ENCODE data around the gene MAPK11.

The MAPK11 gene

GRCh38 chr22:50270666-50271394 lies 650 bp upstream of the MAPK11 start:
- peak overlapping the region; percentile 62 for H3K4me3 ChIP-seq (ENCODE audit: low read depth, low read length)
- DNase-seq (ENCODE audit: low read depth): peak; percentile 64
- TF ChIP-seq CTCF (conservative IDR thresholded peaks at IDR 0.05; ENCODE audit: low read depth, low read length): no peak

GRCh38 chr22:50269573-50269969 lies 609 bp downstream of the MAPK11 start:
- H3K4me3 ChIP-seq (ENCODE audit: low read depth, low read length): peak overlapping the region; percentile 62
- no peak for DNase-seq (ENCODE audit: low read depth)
- TF ChIP-seq CTCF (conservative IDR thresholded peaks at IDR 0.05; ENCODE audit: low read depth, low read length): no peak

- peak; percentile 26 for DNase-seq (ENCODE audit: low read depth)
- no peak overlapping the region for H3K4me3 ChIP-seq (ENCODE audit: low read depth, low read length)
- no peak for TF ChIP-seq CTCF (conservative IDR thresholded peaks at IDR 0.05; ENCODE audit: low read depth, low read length)
These were observed 1.5 kb downstream of the MAPK11 start for GRCh38 chr22:50268655-50269113.

GRCh38 chr22:50267591-50268390 lies 2.4 kb downstream of the MAPK11 start:
- peak; percentile 34 for TF ChIP-seq CTCF (conservative IDR thresholded peaks at IDR 0.05; ENCODE audit: low read depth, low read length)
- peak overlapping the region; percentile 52 for H3K4me3 ChIP-seq (ENCODE audit: low read depth, low read length)
- DNase-seq (ENCODE audit: low read depth): peak; percentile 61

GRCh38 chr22:50266994-50267393 lies 3.2 kb downstream of the MAPK11 start:
- DNase-seq (ENCODE audit: low read depth): no peak
- no peak for TF ChIP-seq CTCF (conservative IDR thresholded peaks at IDR 0.05; ENCODE audit: low read depth, low read length)
- peak overlapping the region; percentile 46 for H3K4me3 ChIP-seq (ENCODE audit: low read depth, low read length)

GRCh38 chr22:50264946-50265669 lies 5.1 kb downstream of the MAPK11 start:
- H3K4me3 ChIP-seq (ENCODE audit: low read depth, low read length): no peak overlapping the region
- DNase-seq (ENCODE audit: low read depth): no peak
- TF ChIP-seq CTCF (conservative IDR thresholded peaks at IDR 0.05; ENCODE audit: low read depth, low read length): no peak

All from choroid plexus epithelial cell (primary cell).